GM18861 (cell line): ENCODE data around the gene C17orf50.
"Not testable (repeated sequence)": the region's sequence is repeated elsewhere in the genome, so short reads cannot be mapped to it uniquely, and the experiment has no call there.

Experiments
- ATAC-seq: cut with Tn5 transposase; IDR thresholded peaks from one replicate; pipeline ENCODE4 v1.9.1; 2021; ENCODE audit not compliant: unreplicated experiment

Gene C17orf50

DNA sequence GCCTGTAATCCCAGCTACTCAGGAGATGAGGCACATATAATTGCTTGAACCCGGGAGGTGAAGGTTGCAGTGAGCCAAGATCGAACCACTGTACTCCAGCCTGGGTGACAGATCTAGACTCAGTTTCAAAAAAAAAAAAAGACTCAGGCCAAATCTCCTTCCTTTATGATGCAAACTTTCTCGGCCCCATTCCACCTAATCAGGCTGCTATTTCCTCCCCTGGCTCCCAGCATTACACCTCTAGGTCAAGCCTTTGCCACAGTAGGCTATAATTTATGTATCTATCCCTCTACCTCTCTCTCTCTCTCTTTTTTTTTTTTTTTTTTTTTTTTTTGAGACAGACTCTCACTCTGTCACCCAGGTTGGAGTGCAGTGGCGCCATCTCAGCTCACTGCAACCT is 9.1 kb upstream of the C17orf50 start:
- not testable (repeated sequence) for ATAC-seq

DNA sequence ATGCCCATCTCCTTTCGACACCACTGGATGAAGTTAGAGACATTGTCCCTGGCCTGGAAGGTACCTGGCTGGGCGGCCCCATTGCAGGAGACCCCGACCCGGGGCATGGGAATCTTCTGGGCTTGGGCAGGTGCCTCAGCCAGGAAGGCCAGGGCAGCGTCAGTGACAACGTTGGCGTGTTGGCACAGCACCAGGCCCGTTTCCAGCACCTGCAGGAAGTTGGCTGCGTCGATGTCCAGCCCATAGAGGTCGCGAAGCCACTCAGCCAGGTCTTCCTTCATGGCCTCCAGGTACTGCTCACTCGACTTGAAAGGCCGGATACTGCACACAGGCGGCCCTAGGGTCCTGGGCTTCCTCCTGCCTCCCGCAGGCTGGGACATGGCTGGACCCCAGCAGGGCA is 8.2 kb upstream of the C17orf50 start:
- no peak for ATAC-seq

DNA sequence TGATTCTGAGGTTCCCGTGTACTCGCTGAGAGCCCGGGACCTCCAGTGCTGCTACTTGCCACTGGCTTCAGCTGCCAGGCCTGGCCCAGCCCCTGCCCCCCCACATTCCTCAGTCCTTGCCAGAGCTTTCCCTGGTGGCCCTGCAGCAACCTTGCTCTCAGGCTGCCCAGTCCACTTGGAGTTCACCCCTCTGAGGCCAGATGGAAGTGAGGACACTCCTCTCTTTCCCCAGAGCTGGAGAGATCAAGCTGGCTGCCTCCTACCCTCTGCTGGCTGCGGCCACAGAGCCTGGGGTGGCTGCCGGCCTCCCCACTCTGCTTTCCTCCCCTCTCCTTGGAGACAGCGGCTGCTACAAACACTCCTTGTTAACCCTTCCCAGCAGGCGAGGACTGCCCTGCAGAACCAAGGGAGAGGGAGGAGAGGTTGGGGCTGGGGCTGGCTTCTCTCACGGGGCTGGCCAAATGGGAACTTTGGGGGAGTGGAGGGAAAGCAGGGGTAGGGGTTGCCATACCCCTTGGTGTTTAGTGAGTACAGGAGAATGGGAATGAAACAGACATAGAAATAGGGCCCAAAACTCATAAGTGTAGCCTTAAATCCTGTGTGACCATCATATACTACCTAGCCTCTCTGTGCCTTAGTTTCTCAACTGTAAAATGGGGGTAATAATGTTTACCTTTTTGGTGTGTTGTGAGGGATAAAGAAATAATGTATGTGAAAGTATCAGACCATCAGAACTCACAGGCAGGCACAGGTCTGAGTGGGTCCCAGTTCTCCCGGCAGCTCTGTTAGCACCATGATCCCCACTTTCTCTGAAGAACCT is 7.5 kb upstream of the C17orf50 start, which contains the start of gene GAS2L2:
Gene GAS2L2, minus strand, starts transcription at position 295 of the 820 bp plus-strand sequence. CDS start 389 bp downstream, outside the sequence.
- ATAC-seq, result no peak

DNA sequence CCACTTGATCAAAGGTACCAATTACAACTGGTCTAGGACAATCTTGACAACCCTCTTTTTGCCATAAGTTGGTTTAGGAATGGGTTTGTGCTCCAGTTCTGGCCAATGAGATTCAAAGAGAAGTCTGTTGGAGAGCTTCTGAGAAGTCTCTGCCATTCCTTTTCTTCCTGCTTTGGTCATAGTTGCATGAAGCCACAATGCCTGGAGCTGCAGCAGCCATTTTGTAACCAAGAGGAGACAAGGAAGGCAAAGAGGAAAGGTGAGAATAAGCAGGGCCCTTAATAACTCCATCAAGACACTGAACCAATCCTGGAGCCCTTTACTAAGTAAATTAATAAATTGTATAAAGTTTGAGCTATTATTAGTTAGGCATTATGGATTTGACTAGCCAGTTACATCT is 3.4 kb upstream of the C17orf50 start:
- ATAC-seq, result no peak

DNA sequence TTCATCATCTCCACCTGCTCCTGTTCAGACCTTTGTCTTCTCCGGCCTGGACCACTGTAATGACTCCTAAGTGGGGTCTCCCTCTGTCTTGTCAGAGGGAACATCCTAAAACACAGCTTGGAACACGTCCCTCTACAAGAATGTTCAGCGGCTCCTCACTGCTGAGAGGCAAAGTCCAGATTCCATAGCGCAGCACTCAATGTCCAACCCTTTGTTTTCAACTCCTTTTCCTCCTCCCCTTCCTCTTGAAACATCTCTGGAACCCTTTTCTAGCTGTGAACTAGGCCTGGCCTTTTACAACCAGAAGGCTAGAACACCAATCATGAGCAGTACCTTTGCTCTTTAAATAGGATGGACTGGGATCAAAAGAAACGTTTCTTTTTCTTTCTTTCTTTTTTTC is 914 bp downstream of the C17orf50 start:
- no peak for ATAC-seq

DNA sequence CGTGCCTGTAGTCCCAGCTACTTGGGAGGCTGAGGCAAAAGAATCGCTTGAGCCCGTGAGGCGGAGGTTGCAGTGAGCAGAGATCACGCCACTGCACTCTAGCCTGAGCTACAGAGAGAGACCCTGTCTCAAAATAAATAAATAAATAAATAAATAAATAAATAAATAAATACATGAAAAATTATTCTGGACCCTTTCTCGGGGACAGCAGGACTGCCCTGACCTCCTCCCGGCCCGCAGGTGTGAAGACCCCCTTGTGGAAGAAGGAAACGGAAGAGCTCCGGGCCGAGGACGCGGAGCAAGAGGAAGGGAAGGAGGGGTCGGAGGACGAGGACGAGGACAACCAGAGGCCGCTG is 3.1 kb downstream of the C17orf50 start:
- ATAC-seq, result no peak

DNA sequence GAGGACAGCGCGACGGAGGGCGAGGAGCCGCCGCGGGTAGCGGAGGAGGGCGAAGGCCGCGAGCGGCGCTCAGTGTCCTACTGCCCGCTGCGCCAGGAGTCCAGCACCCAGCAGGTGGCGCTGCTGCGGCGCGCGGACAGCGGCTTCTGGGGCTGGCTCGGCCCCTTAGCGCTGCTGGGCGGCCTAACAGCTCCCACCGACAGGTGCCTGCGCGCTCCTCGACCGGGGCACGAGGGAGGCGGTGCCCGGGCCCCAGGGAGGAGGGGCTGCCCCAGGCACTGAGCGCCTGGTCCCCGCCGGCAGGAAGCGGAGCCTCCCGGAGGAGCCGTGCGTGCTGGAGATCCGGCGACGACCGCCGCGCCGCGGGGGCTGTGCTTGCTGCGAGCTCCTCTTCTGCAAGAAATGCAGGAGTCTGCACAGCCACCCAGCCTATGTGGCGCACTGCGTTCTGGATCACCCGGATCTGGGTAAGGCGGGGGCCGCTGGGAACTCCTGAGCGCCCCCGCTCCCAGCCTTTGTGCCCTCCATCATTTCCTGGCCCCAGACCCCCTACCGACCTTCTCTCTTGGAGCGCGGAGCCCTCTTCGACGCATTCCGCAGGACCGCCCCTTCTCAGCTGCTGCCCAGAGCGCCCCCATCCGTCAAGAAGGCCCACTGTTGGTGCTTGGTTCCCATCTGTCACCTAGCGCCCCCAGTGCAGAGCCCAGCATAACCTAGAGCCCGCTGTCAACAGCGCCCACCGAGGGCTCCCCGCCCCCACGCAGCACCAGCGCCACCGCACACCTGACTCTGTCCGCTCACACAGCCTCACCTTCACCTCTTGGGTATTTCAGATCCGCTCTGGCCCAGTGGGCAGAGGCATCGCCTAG is 3.7 kb downstream of the C17orf50 start:
- peak; percentile 80 for ATAC-seq

DNA sequence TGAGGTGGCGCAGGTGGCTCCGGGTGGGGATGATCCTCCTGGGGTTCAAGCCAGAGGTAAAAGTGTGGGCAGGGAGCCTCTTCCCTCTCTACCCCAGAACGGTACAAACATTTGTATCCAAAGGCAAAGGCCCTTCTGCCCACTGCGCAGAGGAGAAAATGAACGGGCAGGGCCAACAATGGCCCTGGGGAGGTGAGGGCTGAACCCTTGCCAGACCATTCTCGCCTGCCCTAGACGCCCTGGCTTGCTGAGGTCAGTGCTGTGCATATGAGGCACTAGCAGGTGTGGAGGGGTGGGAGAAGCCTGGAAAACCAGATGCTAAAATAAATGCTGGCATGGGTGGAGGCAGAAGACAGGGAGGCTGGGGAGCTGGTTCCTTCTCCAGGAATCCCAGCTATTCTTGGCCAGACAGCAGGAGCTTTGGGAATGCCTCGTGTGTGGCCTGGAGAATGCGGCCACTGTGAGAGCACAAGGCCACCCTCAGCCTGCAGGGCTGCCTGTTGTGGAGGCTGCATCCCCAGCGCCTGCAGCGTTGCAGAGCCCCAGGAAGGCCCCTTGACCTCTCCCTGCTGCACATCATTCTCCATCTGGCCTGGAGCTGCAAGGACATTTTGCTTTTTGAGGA is 4.5 kb downstream of the C17orf50 start:
- no peak for ATAC-seq

DNA sequence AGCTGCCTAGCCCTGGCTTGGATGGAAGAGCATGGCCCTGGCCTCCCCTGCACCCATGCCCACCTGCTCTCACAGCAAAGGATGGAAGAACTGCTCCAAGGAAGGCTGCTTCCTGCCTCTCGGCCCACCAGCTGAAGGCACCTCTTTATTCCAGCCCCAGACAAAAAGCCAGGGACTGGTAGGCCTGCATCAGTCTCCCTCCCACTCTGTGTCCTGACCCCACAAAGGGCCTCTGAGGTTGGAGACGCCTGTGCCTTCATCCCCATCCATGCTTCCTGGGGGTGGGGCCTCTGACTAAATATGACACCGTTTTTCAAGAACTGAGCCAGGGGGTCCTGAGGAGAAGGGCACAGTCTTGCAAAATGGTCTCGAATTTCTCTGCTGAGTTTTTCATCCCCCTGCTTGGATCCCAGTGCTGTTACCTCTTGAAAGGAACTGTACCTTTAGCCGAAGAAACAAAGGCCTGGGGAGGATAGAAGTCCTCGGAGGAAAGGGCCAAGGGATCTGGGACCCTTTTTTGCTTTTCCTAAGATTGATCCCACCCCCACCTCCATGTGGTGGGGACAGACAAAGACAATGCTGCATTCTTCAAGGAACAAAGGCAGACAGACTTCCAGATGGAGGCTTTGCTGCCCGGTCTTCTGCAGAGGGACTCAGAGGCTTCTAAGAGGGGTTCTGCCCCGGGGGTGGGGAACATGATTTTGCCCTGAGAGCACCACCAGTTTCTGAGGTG is 5.2 kb downstream of the C17orf50 start:
- no peak for ATAC-seq

DNA sequence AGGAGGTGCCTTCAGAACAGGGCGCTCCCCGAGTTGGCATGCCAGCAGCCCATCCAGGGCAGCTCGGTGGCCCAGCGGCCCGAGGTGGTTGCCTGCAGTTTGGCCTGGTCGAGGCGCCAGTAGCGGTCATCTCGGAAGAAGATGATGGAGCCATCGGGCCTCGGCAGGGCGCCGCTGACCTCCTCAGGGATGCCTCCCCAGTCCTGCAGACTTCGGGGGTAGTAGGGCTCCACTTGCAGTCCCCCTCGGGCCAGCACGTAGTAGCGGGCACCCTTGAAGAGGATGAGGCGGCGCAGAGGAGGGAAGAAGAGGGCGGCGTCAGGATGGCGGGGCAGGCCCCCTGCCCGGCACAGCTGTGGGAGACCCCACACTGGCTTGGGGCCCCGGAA is 5.8 kb downstream of the C17orf50 start:
- ATAC-seq, result no peak

DNA sequence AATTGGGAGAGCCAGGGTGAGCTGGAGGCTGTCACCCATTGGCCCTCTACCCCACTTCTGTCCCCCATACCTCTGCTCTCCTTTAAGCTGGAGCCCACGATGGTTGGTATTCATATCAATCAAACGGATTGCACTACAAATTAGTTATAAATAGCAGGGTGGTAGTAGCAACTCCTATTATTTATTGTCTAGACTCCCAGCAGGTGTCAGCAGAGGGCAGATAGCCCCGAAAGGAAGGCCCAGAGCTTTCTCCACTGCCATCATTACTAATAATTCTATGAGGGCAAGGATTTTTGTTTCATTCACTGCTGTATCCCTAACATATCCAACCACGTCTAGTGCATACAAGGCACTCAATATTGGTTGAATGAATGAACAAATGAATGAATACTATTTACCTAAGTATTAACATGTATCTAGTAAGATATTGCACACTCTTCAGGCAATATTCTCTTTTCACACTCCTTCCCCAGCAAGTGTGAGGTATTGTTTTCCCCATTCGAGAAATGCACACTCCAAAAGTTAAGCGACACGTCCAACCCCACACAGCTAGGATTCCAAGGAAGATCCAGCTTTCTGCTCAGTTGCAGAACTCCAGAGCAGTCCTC is 6.3 kb downstream of the C17orf50 start:
- no peak for ATAC-seq

DNA sequence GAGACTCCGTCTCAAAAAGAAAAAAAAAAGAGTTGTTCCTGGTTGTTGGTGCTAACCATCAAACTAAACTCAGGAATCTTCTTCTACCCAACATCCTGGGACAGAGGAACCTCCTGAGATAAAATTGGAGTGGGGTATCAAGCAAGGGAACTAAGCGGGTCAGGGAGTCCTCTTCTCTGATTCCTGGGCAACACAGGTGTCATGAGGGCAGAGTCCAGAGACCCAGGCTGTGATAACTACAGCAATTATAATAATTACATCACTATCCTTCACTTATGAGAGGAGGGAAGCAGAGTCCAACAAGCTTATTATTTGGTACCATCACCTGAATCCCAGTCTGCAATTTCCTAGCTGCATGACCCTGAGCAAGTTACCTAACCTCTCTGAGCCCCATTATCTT is 8.1 kb downstream of the C17orf50 start:
- no peak for ATAC-seq

DNA sequence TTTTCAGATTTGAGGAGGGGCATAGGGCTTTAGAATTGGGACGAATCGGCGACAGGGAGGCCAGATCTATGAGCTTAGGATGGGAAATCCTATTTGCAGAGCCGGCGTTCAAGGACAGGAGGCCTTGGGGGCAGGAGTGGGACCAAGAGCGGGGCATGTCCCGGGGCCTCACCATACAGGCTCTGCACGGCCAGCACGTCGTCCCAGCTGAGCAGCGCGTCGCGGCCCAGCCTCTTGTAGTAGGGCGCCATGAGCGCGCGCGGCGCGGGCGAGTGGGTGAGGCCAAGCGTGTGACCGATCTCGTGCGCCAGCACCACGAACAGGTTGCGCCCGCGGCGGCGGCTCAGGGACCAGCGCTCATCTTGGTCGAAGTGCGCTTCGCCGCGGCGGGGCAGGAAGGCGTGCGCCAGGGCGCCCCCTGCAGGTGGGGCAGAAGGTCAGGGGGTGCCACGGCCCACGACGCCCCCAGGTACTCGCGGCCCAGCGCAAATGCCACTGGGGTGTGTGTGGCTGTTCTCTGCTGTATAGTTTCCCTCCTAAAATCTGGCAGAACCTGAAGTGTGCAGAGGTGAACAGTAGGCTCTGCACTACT is 9.3 kb downstream of the C17orf50 start:
- ATAC-seq, result no peak

DNA sequence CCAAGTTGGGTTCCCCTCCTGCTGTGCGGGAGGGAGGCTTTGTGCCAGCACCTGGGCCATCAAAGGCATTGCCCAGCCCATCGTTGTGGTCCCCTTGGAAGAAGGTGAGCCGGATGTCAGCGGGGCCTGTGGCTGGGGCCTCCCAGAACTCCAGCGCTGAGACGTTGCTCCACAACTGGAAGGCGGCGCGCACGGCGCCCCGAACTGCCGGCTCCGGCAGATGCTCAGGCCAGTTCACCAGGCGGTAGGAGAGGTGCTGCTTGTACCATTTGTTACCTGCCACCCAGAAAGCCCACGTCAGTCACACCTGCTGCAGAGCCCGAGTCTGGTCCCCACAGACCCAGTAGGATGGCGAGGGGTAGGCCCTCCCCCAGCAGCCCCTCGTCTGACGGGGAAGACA is 12.4 kb downstream of the C17orf50 start:
- ATAC-seq, result no peak

DNA sequence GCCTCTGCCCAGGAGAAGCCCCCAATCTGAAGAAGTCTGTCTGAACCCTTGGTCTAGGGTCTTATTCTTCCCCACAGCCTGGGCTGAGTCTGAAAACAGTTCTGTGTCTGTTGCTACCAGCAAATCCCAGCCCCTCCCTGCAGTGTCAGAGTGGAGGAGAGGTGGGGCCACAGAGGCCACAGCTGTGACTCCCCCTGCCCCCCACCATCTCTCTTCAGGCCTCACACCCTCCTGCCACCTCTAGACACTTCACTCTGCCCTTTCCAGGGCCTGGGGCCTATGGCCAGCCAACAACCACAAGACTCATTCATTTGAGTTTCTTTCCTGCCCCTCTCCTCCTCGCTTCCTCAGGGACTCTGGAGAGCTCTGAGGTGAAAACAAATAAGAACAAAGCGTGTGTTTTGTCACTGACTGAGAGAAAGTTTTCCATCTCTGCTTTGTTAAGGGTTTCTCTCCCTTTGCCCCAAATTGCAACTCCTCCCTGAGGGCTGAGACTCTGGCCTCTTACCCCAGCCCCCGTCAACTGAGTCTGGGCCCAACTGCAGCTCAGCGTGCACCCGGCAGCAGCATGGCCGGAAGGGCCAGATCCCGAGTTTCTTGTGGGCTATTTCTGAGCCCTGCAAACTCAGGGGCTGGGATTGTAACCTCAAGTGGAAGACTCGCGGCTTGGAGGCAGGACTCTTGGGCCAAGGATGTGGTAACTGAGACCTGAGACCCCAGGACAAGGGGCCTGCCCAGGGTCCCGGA is 13.2 kb downstream of the C17orf50 start:
- ATAC-seq, result no peak

DNA sequence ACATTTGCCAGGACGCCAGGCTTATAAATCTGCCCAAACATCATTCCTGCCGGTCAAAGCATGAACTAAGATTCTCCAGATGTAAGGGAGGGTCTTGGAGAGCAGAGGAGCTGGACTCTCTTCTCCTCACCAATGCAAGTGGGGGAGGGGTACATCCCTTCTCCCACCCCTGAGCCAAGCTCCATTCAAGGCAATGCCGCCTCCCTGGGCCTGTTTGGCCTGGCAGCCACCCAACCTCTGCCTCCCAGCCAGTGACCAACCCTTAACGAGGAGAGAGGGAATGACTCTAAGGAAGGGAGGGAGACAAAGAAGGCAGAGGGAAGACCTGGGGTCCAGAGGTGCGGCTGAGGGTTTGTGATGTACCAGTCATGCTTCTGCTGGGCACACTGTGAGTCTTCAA is 13.8 kb downstream of the C17orf50 start:
- ATAC-seq, result no peak

DNA sequence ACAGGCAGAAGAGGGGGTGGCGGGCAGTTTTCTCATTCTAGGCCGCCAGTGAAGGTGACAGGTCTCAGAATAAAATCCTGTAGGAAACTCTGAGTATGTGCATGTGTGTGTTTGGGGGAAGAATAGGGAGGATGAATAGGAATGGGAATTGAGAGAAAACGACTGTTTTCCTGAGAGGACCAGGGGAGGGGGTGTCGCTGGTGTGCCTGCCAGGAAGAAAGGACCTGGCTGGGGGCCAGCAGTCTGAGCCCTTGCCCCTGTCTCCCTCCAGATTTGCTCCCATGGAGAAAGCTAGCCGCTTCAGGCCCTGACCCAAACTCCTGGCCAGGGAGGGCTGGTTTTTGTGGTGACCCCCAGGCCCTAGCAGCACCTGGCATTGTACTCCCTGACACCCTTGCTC is 14.4 kb downstream of the C17orf50 start:
- ATAC-seq, result no peak

DNA sequence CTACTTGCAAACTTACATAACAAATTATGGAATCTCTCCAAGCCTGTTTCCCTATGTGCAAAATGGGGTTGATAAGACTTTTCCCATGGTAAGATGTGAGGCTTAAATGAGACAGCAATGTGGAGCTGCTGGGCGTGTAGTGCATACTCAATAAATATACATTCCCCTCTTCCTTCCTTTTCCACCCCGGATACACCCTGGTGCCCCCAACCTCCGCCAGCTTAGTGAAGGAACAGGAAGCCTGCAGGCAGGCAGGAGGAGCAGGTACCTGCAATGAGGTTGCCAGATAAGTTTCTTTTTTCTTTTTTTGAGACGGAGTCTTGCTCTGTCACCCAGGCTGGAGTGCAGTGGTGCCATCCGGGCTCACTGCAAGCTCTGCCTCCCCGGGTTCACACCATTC is 14.9 kb downstream of the C17orf50 start:
- no peak for ATAC-seq

DNA sequence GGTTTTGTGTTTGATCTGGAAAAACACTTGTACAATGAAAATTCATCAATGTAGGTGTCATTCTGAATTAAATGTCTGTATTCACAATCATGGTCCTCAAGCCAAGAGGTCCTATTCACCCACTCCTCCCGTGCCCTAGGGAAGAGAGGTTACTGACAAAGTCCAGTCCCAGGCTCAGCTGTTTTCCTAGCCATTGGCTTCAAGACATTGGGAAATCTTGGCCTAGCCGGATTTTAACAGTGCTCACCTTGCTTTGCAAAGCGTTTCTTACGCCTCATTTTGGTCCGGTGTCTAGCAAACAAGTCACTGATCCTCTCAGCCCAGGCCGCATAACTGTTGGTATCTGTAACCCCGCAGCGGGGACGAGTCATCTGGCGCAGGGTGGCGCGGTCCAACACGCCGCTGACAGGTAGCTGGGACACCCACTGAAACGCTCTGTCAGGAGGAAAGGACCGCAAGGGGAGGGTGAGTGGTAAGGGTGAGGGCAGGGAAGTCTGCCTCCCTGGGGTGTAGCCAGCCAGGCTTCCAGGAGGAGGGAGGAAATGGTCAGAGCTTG is 18.0 kb downstream of the C17orf50 start:
- no peak for ATAC-seq
